HG03469 (cell line): ENCODE measurements around the gene B3GAT1.

Source experiments
- ATAC-seq: cut with Tn5 transposase; IDR thresholded peaks from one replicate; pipeline ENCODE4 v1.9.1; 2021; ENCODE audit warnings: mild to moderate bottlenecking, moderate library complexity, moderate number of reproducible peaks; ENCODE audit not compliant: unreplicated experiment

The B3GAT1 gene

GRCh38 chr11:134393638-134394037, 18.4 kb downstream of the B3GAT1 start:
- no peak for ATAC-seq

GRCh38 chr11:134392953-134393615, 19.0 kb downstream of the B3GAT1 start:
- ATAC-seq, result no peak

GRCh38 chr11:134391656-134392055, 20.4 kb downstream of the B3GAT1 start:
- no peak for ATAC-seq

GRCh38 chr11:134390706-134391569, 21.1 kb downstream of the B3GAT1 start:
- ATAC-seq, result no peak

- ATAC-seq, result no peak
Measured at GRCh38 chr11:134389464-134390180, 22.4 kb downstream of the B3GAT1 start.

- ATAC-seq, result no peak
Measured at GRCh38 chr11:134388590-134388989, 23.5 kb downstream of the B3GAT1 start.

- ATAC-seq, result no peak
Measured at GRCh38 chr11:134387501-134387900, 24.5 kb downstream of the B3GAT1 start.

- ATAC-seq, result no peak
Measured at GRCh38 chr11:134386945-134387344, 25.1 kb downstream of the B3GAT1 start.

- ATAC-seq, result no peak
Measured at GRCh38 chr11:134385774-134386565, 26.1 kb downstream of the B3GAT1 start.

GRCh38 chr11:134385171-134385570, 26.9 kb downstream of the B3GAT1 start:
- ATAC-seq, result no peak

- ATAC-seq, result no peak
Measured at GRCh38 chr11:134384406-134384805, 27.6 kb downstream of the B3GAT1 start.

- ATAC-seq, result no peak
Measured at GRCh38 chr11:134383576-134384221, 28.3 kb downstream of the B3GAT1 start.

GRCh38 chr11:134382830-134383229, 29.2 kb downstream of the B3GAT1 start:
- no peak for ATAC-seq

GRCh38 chr11:134382257-134382656, 29.8 kb downstream of the B3GAT1 start:
- no peak for ATAC-seq

- ATAC-seq, result no peak
Measured at GRCh38 chr11:134380785-134381184, 31.3 kb downstream of the B3GAT1 start.

GRCh38 chr11:134380229-134380628, 31.8 kb downstream of the B3GAT1 start:
- ATAC-seq, result no peak

- ATAC-seq, result no peak
Measured at GRCh38 chr11:134379241-134379640, 32.8 kb downstream of the B3GAT1 start.

- no peak for ATAC-seq
Measured at GRCh38 chr11:134377876-134378275, 34.2 kb downstream of the B3GAT1 start.

GRCh38 chr11:134376150-134376921, 35.7 kb downstream of the B3GAT1 start:
- no peak for ATAC-seq
